Heart left ventricle (tissue), 16 donors: Measurements from ENCODE around the gene TAC1. TPM values are rescaled to one million over a fixed set of nuclear protein-coding genes. Genes with fewer than 3 reads are reported as not detected.

Experiments used
- ATAC-seq, 4 donors: fragments of 200-7000 bp; cut with Tn5 transposase; one replicate each; pipeline ENCODE4 v1.9.1; 2020 to 2022; ENCODE audit warnings: moderate library complexity in 4 of 4, mild to moderate bottlenecking in 3 of 4, moderate number of reproducible peaks in 1 of 4
- DNase-seq, 5 donors: peaks; one replicate each; pipeline ENCODE4 v3.0.0-alpha.2; 2020
- H3K27ac ChIP-seq, 12 donors: fragments of 200-600 bp; sonication (generic) in 4 of 12; one replicate each; pipeline versions ENCODE4 v1.5.0 to v1.8.0; 2016 to 2022; ENCODE audit warnings: mild to moderate bottlenecking in 2 of 12
- H3K27me3 ChIP-seq, 9 donors: fragments of 200-600 bp; sonication (generic) in 2 of 9; one replicate each; pipeline versions ENCODE4 v1.5.1 to v1.8.0; 2016 to 2022; ENCODE audit warnings: mild to moderate bottlenecking in 3 of 9
- H3K36me3 ChIP-seq, 9 donors: fragments of 200-600 bp; sonication (generic) in 2 of 9; one replicate each; pipeline versions ENCODE4 v1.5.0 to v1.8.0; 2018 to 2022; ENCODE audit warnings: mild to moderate bottlenecking in 2 of 9
- H3K4me1 ChIP-seq, 12 donors: fragments of 200-600 bp; sonication (generic) in 4 of 12; one replicate each; pipeline versions ENCODE4 v1.5.0 to v1.8.0; 2016 to 2022; ENCODE audit warnings: mild to moderate bottlenecking in 3 of 12
- H3K4me3 ChIP-seq, 12 donors: fragments of 200-600 bp; sonication (generic) in 4 of 12; one replicate each; pipeline versions ENCODE4 v1.5.0 to v1.8.0; 2017 to 2022; ENCODE audit warnings: mild to moderate bottlenecking in 9 of 12, moderate library complexity in 4 of 12
- H3K9me3 ChIP-seq, 12 donors: fragments of 200-600 bp; sonication (generic) in 4 of 12; one replicate each; pipeline versions ENCODE4 v1.5.0 to v1.8.0; 2016 to 2022; ENCODE audit warnings: mild to moderate bottlenecking in 1 of 12
- CTCF ChIP-seq, 12 donors: fragments of 200-600 bp; sonication (generic) in 4 of 12; IDR thresholded peaks; one replicate each; pipeline versions ENCODE4 v1.5.0 to v1.8.0; 2018 to 2022; ENCODE audit warnings: antibody characterized with exemption in 12 of 12, mild to moderate bottlenecking in 5 of 12
- POLR2A ChIP-seq, 2 donors: fragments of 450-650 bp; IDR thresholded peaks; one replicate each; pipeline ENCODE4 v1.6.1; 2017; ENCODE audit warnings: antibody characterized with exemption in 2 of 2, mild to moderate bottlenecking in 2 of 2, moderate library complexity in 2 of 2
- WGBS, 4 donors: extraction: QIAGEN DNeasy Blood & Tissue Kit in 2 of 4; methylation state at CpG; one replicate each; pipeline versions ENCODE4 v1.1.5 to v1.1.7; 2013 to 2018; 5-methylcytosine and 5-hydroxymethylcytosine counted together
- intact Hi-C, 10 donors: fragments of 100-400 bp; cut with DNase I; formaldehyde crosslinking; loops; one replicate each; pipeline versions ENCODE4 v1.11.1 to v1.14.2; 2022
- polyA plus RNA-seq, 2 donors: library from polyadenylated mRNA; stranded (reverse); fragments of 200-250 nt; gene quantifications; one replicate each; pipeline ENCODE4 v1.2.3, GENCODE V29; 2013
- total RNA-seq, 9 donors: library from RNA; depleted of rRNA in 2 of 9; stranded (reverse); fragments of >200 nt in 2 of 9; fragmentation: NEBNext Ultra II Directional in 3 of 9; extraction: Animal tissue kit (Norgen Biotek cat#: 25700) in 3 of 9; gene quantifications; one replicate each; pipeline versions ENCODE4 v1.1.0 to v1.2.4, GENCODE V29; 2016 to 2023
- donor health status: ischemic (EF 13 %, LVEDD 7.1; RV severe dilation, severe dysfunction).
- donor health status: healthy with polysubstance abuse.
- donor health status: DM: no; HTN: yes; CAD: no.
- donor health status: DM: no; HTN: no; CAD: no.
- donor health status: ischemic (EF 25% LVEDD 6.9; RV normal size, moderate dysfunction).
- donor health status: ischemic (EF 25% LVEDD 5.7; RV mildly dilated, moderate dysfunction).
- donor health status: healthy.
- donor health status: DM: yes; HTN: yes; CAD: no.
- donor health status: ischemic (EF 35%, LVEDD 5.7; RV mildly dilated, moderate dysfunction).
- donor health status: nonischemic (EF 11% LVEDD 7.7; RV severe dilation, severe dysfunction).
- donor health status: DM: yes; HTN: yes; CAD: no.
- donor health status: PGD.
- donor health status: ischemic (EF 29% LVEDD 5.4; RV normal size, mild dysfunction).
- donor health status: nonischemic (EF 23%, LVEDD 6.1; RV moderate dilation, normal function).

TAC1 gene
- total and polyA plus RNA-seq, 11 donors = 0.84 TPM; not detected in 10

GRCh38 chr7:97697396-97697795 lies 34.5 kb upstream of the TAC1 start:
- DNase-seq (no peak), ATAC-seq (no peak)
- no peak for TF ChIP-seq POLR2A (IDR thresholded peaks at IDR 0.05)
- no peak for TF ChIP-seq CTCF (IDR thresholded peaks at IDR 0.05)
- intact Hi-C loops = no loop called here
- Histone ChIP-seq H3K27me3 (no peaks in the 10 kb centered on the region), H3K9me3 (peaks cover 0 to 3% (median 0%) of the 10 kb centered on the region in 12 donors), H3K36me3 (no peaks in the 10 kb centered on the region), H3K4me1 (no peaks in the 10 kb centered on the region), H3K27ac (no peak overlapping the region), H3K4me3 (no peak overlapping the region)

DNA sequence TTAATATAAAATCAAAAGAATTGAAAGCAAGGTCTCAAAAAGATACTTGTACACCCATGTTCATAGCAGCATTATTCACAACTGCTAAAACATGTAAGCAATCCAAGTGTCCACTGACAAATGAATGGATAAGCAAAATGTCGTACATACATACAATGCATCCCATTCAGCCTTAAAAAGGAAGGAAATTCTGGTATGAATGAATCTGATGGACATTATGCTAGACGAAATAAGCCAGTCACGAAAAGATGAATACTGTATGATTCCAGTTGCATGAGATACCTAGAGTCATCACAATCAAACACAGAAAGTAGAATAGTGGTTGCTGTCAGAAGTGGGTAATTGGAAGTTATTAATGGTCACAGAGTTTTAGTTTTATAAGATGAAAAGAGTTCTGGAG lies 9.5 kb upstream of the TAC1 start:
- H3K27ac ChIP-seq = no peak overlapping the region
- H3K27me3 ChIP-seq = no peaks in the 10 kb centered on the region
- H3K9me3 ChIP-seq = peaks cover 0 to 6% (median 0%) of the 10 kb centered on the region in 12 donors
- no peak for TF ChIP-seq POLR2A (IDR thresholded peaks at IDR 0.05)
- no peak for TF ChIP-seq CTCF (IDR thresholded peaks at IDR 0.05)
- intact Hi-C loops = no loop called here
- no peak for ATAC-seq
- H3K4me1 ChIP-seq = no peaks in the 10 kb centered on the region
- no peak for DNase-seq
- 67 to 80% (median 74%) methylated on average over 3 of the region's 3 CpGs for WGBS, 4 donors
- H3K36me3 ChIP-seq = no peaks in the 10 kb centered on the region
- H3K4me3 ChIP-seq = no peak overlapping the region

GRCh38 chr7:97732565-97733275 lies 834 bp downstream of the TAC1 start:
- Histone ChIP-seq H3K4me3 (peak overlapping the region in 5 of 12 donors; percentile 15 to 27 (median 22)), H3K27ac (no peak overlapping the region), H3K4me1 (peaks cover 0 to 22% (median 5%) of the 10 kb centered on the region in 12 donors), H3K9me3 (no peaks in the 10 kb centered on the region), H3K27me3 (peaks cover 18 to 87% (median 44%) of the 10 kb centered on the region in 9 donors), H3K36me3 (no peaks in the 10 kb centered on the region)
- WGBS, 4 donors = 2 to 3% (median 2%) methylated on average over 29 to 42 of the region's 42 CpGs
- intact Hi-C loops = no loop called here
- TF ChIP-seq POLR2A (IDR thresholded peaks at IDR 0.05) = no peak
- TF ChIP-seq CTCF (IDR thresholded peaks at IDR 0.05) = no peak
- ATAC-seq = no peak
- peak in 1 of 5 donors; percentile 50 for DNase-seq

GRCh38 chr7:97733276-97734161 lies 1.6 kb downstream of the TAC1 start:
- Histone ChIP-seq H3K27me3 (peaks cover 18 to 84% (median 50%) of the 10 kb centered on the region in 9 donors), H3K36me3 (no peaks in the 10 kb centered on the region), H3K9me3 (no peaks in the 10 kb centered on the region), H3K4me1 (peaks cover 0 to 22% (median 5%) of the 10 kb centered on the region in 12 donors), H3K4me3 (peak overlapping the region in 6 of 12 donors; percentile 5 to 27 (median 19)), H3K27ac (no peak overlapping the region)
- DNase-seq (peak in 2 of 5 donors; percentile 5 to 15), ATAC-seq (no peak)
- no peak for TF ChIP-seq POLR2A (IDR thresholded peaks at IDR 0.05)
- no peak for TF ChIP-seq CTCF (IDR thresholded peaks at IDR 0.05)
- intact Hi-C loops = no loop called here
- WGBS, 4 donors = 1 to 3% (median 2%) methylated on average over 38 to 59 of the region's 59 CpGs
